Stomach (tissue), 9 donors: ENCODE data around the gene WFS1. TPM values are rescaled to one million over a fixed set of nuclear protein-coding genes. Genes with fewer than 3 reads are reported as not detected.
A peak's percentile ranks its signal among the peaks of the same experiment; 100 is the strongest.

Experiments used
- DNase-seq, 2 donors: peaks; one replicate each; pipeline versions ENCODE4 v3.0.0 to v3.0.0-alpha.2; 2013 to 2019
- H3K27ac ChIP-seq, 5 donors: fragments of 200-600 bp in 4 of 5; sonication (generic) in 4 of 5; one replicate each; pipeline ENCODE4 v1.5.1; 2013 to 2019; ENCODE audit warnings: mild to moderate bottlenecking in 1 of 5, moderate library complexity in 1 of 5
- H3K27me3 ChIP-seq, 3 donors: fragments of 200-600 bp; sonication (generic); one replicate each; pipeline ENCODE4 v1.5.1; 2017 to 2019; ENCODE audit warnings: mixed run types in 1 of 3
- H3K36me3 ChIP-seq, 4 donors: fragments of 200-600 bp; sonication (generic); 1 replicate in 3 of 4; 2 replicates in 1 of 4; pipeline ENCODE4 v1.5.1; 2016 to 2019
- H3K4me1 ChIP-seq, 4 donors: fragments of 200-600 bp; sonication (generic); one replicate each; pipeline ENCODE4 v1.5.1; 2016 to 2019
- H3K4me3 ChIP-seq, 4 donors: fragments of 200-600 bp; sonication (generic) in 3 of 4; one replicate each; pipeline ENCODE4 v1.5.1; 2016 to 2019; ENCODE audit warnings: mild to moderate bottlenecking in 1 of 4
- H3K9me3 ChIP-seq, 4 donors: fragments of 200-600 bp; sonication (generic); one replicate each; pipeline ENCODE4 v1.5.1; 2016 to 2019
- CTCF ChIP-seq, 7 experiments: fragments of 450-650 bp in 4 of 7; fragments of 200-600 bp in 3 of 7; sonication (generic) in 3 of 7; IDR thresholded peaks; one replicate each; pipeline ENCODE4 v1.5.1; 2016 to 2019; ENCODE audit warnings: antibody characterized with exemption in 7 of 7, control low read depth in 2 of 7, mild to moderate bottlenecking in 1 of 7
- EP300 ChIP-seq: sonication (generic); formaldehyde crosslinking; IDR thresholded peaks from one replicate; pipeline ENCODE4 v1.6.1; 2017; ENCODE audit warnings: antibody characterized with exemption
- POLR2A ChIP-seq, 4 donors: fragments of 450-650 bp; IDR thresholded peaks; one replicate each; pipeline ENCODE4 v1.6.1; 2016; ENCODE audit warnings: antibody characterized with exemption in 4 of 4, control low read depth in 2 of 4, mild to moderate bottlenecking in 1 of 4, moderate library complexity in 1 of 4
- POLR2AphosphoS5 ChIP-seq, 3 donors: sonication (generic); formaldehyde crosslinking; IDR thresholded peaks; one replicate each; pipeline ENCODE4 v1.6.1; 2016; ENCODE audit warnings: antibody characterized with exemption in 3 of 3
- WGBS, 5 donors: extraction: QIAGEN DNeasy Blood & Tissue Kit in 3 of 5; methylation state at CpG; one replicate each; pipeline versions ENCODE4 v1.1.5 to v1.1.7; 2013 to 2018; 5-methylcytosine and 5-hydroxymethylcytosine counted together
- intact Hi-C: fragments of 100-400 bp; cut with DNase I; formaldehyde crosslinking; loops from one replicate; pipeline ENCODE4 v1.15.1; 2023; ENCODE audit warnings: low total_unique reads
- polyA plus RNA-seq, 3 donors: library from polyadenylated mRNA; stranded (reverse); fragments of 200-250 nt; gene quantifications; one replicate each; pipeline ENCODE4 v1.2.3, GENCODE V29; 2013
- total RNA-seq, 5 donors: library from RNA; depleted of rRNA; stranded (reverse); fragments of >200 nt; gene quantifications; one replicate each; pipeline versions ENCODE4 v1.1.0 to v1.2.3, GENCODE V29; 2014 to 2016
- donor health status: healthy with polysubstance abuse.
- donor health status: Bipolar disorder and iron deficiency.
- donor health status: healthy.

WFS1 gene
- total and polyA plus RNA-seq, 8 donors = 4.1 to 60.7 (median 15.1) TPM

DNA sequence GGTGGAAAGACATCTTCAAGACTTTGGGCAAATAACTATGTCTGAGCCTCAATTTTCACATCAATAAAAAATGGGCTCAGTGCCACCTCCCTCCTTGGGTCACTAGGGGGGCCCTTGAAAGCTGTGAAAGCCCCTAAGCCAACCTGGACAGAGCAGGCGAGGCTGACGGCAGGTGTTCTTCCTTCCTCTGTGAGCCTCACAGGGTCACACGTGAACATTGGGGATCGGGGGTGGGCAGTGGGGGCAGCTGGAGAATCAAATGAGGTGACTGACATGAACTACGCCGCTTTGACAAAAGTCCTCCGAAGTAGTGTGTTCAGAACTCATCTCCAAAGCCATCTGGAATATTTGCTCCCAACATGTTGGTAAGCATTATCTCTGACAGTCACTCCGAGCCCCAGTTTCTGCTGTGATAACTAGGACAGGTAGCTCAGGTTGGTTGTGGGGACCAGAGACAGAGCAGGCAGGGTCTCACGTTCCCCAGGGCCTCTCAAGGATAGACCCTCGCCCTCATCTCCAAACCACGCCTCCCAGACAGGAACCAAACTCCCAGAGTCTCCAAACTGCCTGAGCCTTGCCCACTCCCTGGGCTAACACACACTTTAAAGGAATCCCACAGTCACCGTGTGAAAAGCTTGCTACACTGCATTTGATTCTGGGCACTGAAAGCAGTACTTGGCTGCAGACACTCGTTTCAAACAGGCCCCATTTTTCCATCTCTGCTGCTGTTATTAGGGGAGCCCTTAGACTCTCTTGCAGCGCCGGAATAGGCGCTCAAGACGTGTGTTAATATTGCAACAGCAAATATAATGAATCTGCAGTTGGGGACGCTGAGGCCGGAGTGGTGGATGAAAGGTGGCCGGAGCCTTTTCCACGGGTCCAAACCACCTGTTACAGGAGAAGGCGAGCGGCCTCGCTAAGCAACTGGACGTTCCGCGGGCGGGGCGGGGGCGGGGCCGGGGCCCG lies 717 bp upstream of the WFS1 start:
- peaks cover 37 to 45% (median 44%) of the 10 kb centered on the region in 4 donors for H3K4me1 ChIP-seq
- no peaks in the 10 kb centered on the region for H3K36me3 ChIP-seq
- H3K27me3 ChIP-seq = peaks cover 0 to 12% (median 0%) of the 10 kb centered on the region in 3 donors
- DNase-seq = no peak
- TF ChIP-seq EP300 (no peak), POLR2A (IDR thresholded peaks at IDR 0.05) (no peak), POLR2AphosphoS5 (IDR thresholded peaks at IDR 0.05) (no peak), CTCF (IDR thresholded peaks at IDR 0.05) (no peak)
- H3K27ac ChIP-seq = peak overlapping the region; percentile 9 to 97 (median 23)
- H3K4me3 ChIP-seq = peak overlapping the region; percentile 95 to 100 (median 98)
- intact Hi-C loops = no loop called here
- 24 to 33% (median 26%) methylated on average over 24 to 32 of the region's 32 CpGs for WGBS, 5 donors
- no peaks in the 10 kb centered on the region for H3K9me3 ChIP-seq

- TF ChIP-seq EP300 (no peak), CTCF (IDR thresholded peaks at IDR 0.05) (no peak), POLR2A (IDR thresholded peaks at IDR 0.05) (no peak), POLR2AphosphoS5 (IDR thresholded peaks at IDR 0.05) (no peak)
- no peaks in the 10 kb centered on the region for H3K9me3 ChIP-seq
- H3K4me3 ChIP-seq = peak overlapping the region; percentile 95 to 100 (median 98)
- H3K4me1 ChIP-seq = peaks cover 42 to 62% (median 60%) of the 10 kb centered on the region in 4 donors
- H3K27me3 ChIP-seq = peaks cover 0 to 12% (median 0%) of the 10 kb centered on the region in 3 donors
- WGBS, 5 donors = 5 to 27% (median 23%) methylated on average over 4 to 8 of the region's 8 CpGs
- peak in 1 of 2 donors; percentile 64 for DNase-seq
- intact Hi-C loops = no loop called here
- peak overlapping the region; percentile 82 to 97 (median 87) for H3K27ac ChIP-seq
- H3K36me3 ChIP-seq = no peaks in the 10 kb centered on the region
Measured at GRCh38 chr4:6270636-6271121, 1.0 kb downstream of the WFS1 start.

DNA sequence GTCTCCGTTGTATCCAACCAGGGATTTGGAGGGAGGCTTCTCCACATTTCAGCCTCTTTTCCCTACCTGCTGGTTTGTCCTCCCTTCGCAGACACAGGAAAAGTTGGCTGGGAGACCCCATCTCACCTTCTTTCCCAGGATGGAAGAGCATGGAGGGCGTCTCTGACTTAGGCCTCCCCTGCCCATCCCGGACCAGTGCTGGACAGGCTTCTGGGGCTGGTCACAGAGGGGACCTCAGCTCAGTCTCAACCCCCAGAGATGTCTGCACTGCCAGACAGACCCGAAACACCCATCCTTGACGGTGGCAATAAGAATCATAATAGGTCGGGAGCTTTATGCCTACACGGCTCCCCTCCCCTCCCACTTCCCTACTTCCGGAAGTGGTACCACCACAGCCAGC lies 1.6 kb downstream of the WFS1 start:
- Histone ChIP-seq H3K4me3 (peak overlapping the region; percentile 95 to 100 (median 98)), H3K36me3 (no peaks in the 10 kb centered on the region), H3K9me3 (no peaks in the 10 kb centered on the region), H3K4me1 (peaks cover 48 to 67% (median 65%) of the 10 kb centered on the region in 4 donors), H3K27ac (peak overlapping the region; percentile 40 to 97 (median 87)), H3K27me3 (peaks cover 0 to 12% (median 0%) of the 10 kb centered on the region in 3 donors)
- intact Hi-C loops = no loop called here
- TF ChIP-seq EP300 (no peak), POLR2A (IDR thresholded peaks at IDR 0.05) (no peak), POLR2AphosphoS5 (IDR thresholded peaks at IDR 0.05) (no peak), CTCF (IDR thresholded peaks at IDR 0.05) (no peak)
- DNase-seq = no peak
- WGBS, 5 donors = 59 to 73% (median 69%) methylated on average over 9 of the region's 9 CpGs

DNA sequence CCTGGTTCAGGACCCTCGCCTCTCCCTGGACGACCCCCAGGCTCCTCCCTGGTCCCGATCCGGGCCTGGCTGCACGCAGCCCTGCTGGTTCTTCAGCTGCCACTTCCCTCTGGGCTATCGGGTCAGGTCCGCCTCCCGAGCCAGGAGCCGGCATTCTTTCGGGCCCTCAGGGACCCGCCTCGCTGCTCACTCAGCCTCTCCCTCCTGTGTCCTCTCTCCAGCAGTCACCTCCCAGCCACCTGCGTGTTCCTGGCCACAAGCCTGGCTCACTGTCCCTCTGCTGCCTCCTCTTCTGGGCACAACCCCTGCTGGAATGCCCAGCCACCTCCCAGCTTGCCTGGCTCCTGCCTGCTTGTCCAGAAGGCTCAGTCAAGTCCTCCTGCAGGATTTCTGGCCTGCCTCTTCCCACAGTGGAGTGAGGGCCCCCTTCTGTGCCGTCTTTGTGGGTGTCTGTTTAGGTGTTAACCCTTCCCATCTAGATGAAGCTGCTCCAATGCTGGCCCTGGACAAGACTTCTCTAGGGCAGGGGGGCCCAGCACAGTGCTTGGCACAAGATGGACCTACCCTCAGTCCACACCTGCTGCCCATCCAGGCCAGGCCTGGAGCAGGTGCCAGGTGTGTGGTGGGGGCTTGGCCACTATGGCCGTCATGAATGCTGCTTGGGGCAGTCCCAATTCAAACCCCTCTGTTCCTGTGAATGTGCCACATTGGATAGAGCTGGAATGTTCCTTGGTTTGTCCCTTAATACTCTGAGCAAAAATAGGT lies 2.2 kb downstream of the WFS1 start:
- Histone ChIP-seq H3K27me3 (peaks cover 0 to 12% (median 0%) of the 10 kb centered on the region in 3 donors), H3K9me3 (no peaks in the 10 kb centered on the region), H3K4me1 (peaks cover 54 to 74% (median 72%) of the 10 kb centered on the region in 4 donors), H3K27ac (peak overlapping the region; percentile 40 to 97 (median 87)), H3K36me3 (peaks cover 0 to 1% (median 0%) of the 10 kb centered on the region in 4 donors), H3K4me3 (peak overlapping the region; percentile 95 to 100 (median 98))
- 20 to 51% (median 36%) methylated on average over 14 to 15 of the region's 15 CpGs for WGBS, 5 donors
- peak; percentile 39 to 83 for DNase-seq
- TF ChIP-seq POLR2AphosphoS5 (IDR thresholded peaks at IDR 0.05) (peak in 2 of 3 donors; percentile 10 to 37), POLR2A (IDR thresholded peaks at IDR 0.05) (no peak)
- intact Hi-C loops = no loop called here
